ENCODE results near the gene RABAC1.

- no peak for TF ChIP-seq CTCF (IDR thresholded peaks at IDR 0.05)
- TF ChIP-seq POLR2A (IDR thresholded peaks at IDR 0.05), result no peak
These were observed 12.2 kb upstream of the RABAC1 start for GRCh38 chr19:41971363-41971762.

All from tibial nerve (tissue), 3 donors.